Stimulated activated CD4-positive, alpha-beta T cell treated with anti-CD3 and anti-CD28 coated beads, Interleukin-15, amount 100 ng/mL, for 1 hour (primary cell): ENCODE measurements around the gene TNNT3.
"Not testable (repeated sequence)": the region's sequence is repeated elsewhere in the genome, so short reads cannot be mapped to it uniquely, and the experiment has no call there.

Source experiments
- DNase-seq, 2 donors: peaks; one replicate each; pipeline ENCODE4 v3.0.0-alpha.2; 2020; ENCODE audit warnings: low read depth in 1 of 2, low spot score in 1 of 2

Gene TNNT3

DNA sequence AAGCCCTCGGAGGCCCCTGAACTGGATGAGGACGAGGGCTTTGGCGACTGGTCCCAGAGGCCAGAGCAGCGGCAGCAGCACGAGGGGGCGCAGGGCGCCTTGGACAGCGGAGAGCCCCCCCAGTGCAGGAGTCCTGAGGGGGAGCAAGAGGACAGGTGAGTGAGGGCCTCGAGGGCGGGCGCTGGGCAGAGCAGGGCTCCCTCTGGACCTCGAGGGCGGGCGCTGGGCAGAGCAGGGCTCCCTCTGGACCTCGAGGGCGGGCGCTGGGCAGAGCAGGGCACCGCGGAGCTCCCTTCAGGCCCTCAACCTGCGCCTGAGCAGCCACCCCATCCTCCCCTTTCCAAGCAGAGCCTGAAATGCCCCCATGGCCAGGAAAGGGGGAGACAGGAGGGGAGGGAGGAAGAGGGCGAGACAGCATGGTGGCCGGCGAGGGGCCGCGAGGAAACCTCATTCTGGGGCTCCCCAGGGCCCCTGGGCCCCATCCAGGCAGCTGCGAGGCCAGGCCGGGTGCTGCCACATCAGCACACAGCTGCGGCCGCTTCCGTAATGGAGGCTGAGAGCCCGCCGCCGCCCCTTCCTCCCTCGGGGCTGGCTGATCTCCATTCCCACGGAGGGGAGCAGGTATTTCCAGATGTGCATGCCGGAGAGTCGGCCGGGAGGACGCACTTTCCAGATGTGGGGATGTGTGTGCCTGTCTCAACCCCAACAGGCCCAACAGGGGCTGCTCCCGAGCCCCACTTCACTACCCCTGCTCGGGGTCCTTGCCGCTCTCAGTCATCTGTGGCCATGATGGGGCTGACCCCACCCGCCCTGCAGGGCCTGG lies 37.9 kb upstream of the TNNT3 start:
- no peak for DNase-seq

- DNase-seq = peak; percentile 67 to 78
Measured at GRCh38 chr11:1882265-1883238, 37.0 kb upstream of the TNNT3 start.

- DNase-seq = no peak
Measured at GRCh38 chr11:1883346-1884302, 35.9 kb upstream of the TNNT3 start.

DNA sequence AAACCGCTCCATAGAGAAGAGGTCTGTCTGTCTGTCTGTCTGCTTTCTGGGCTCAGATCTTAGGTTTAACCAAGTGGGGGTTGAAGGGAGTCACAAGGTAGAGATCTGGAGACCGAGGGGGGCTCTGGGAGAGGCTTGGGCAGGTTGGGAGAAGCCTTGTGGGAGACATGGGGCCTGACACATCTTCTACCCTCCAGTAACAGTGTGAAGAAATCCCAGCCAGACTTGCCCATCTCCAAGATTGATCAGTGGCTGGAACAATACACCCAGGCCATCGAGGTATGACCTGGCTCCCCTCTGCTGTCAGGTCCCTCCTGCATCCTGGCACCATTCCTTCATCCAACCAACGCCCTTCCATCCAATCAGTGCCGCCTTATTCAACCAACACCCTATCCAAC lies 35.2 kb upstream of the TNNT3 start:
- no peak for DNase-seq

GRCh38 chr11:1886551-1886950 lies 33.0 kb upstream of the TNNT3 start:
- not testable (repeated sequence) for DNase-seq

DNA sequence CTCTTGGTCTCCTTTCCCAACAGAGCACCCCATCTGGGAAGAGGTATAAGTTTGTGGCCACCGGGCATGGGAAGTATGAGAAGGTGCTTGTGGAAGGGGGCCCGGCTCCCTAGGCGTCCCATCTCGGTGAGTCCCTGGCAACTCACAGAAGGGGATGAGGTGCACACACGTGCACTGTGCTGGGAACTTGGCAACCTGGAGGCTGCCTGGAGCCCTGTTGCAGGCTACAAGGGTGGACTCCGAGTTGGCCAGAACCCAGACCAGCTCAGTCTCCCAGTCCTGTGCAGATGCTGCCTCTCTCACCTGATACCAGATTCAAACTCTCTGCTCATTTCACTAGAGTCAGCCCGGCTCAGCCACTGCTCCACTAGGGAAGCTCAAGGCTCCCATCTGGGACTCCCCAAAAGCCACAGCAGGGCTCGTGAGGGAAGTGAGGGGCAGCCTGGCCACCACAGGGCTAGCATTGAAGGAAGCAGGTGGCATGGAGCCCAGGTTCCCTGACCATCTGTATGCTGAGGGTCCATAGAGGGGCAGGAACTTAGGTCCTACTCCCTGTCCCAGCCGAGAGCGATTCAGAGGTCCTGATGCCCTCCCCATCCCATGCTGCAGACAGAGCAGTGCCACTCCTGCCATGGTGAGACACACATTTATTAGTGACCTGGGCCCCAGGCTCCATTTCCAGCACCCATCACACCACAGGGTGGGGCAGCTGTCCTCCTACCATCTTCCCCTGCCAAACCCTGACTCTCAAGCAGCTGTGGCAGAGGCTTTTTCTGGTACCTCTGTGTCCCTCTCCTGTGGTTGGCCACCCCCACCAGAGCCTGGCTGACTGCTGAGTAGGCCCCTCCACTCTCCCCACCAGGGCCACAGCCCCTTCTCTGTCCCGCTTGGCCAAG lies 31.8 kb upstream of the TNNT3 start:
- DNase-seq = no peak

- no peak for DNase-seq
Measured at GRCh38 chr11:1888347-1888753, 31.2 kb upstream of the TNNT3 start.

DNA sequence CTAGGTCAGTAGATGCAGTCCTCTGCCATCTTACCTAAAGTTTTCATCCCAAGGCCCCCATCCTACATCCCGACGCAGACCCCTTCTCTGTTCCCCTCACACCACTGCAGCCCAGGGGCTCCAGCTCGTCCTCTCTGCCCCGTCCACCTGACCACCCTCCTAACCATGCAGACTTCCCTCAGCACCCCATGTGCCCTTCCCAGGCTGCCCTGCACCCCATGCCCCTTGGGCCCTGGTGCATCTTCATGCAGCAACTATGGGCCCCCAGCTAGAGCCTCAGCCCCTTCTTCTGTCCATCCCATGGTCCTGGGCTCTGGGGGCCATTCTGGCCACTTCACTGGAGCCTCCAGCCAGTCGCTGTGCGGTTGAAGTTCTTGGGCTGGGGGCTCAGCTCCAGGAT lies 30.7 kb upstream of the TNNT3 start:
- no peak for DNase-seq

DNA sequence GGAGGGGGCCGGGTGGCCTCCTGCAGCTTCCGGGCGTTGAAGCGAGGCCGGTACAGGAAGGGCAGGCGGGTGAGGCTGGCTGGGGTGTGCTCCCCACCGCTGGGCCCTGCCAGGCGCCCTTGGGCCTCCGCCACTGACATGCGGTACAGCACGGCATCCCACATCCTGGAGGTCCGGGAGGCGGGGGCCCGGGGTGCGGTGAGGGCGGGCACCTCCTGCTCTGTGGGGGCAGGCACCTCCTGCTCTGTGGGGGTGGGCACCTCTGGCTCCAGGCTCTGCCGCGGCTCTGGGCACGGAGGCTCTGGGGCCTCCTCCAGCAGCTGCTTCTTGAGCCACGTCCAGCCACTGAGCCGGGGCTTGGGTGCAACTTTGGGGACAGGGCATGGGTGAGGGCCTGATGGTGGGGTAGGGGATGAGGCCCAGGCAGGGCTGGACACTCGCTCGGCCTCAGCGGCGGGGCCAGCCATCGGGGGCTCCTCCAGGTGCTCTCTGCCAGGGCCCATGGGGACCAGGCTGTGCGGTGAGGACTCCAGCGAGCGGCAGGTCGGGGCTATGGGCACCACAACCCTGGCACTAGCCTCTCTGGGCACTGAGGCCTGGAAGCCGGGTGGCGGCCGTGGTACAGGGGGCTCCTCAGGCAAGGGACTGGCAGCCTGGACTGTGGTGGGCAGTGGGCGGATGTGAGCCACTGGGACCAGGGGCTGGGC lies 30.1 kb upstream of the TNNT3 start:
- peak; percentile 45 to 46 for DNase-seq

GRCh38 chr11:1889941-1890855 lies 29.3 kb upstream of the TNNT3 start:
- DNase-seq = no peak

DNA sequence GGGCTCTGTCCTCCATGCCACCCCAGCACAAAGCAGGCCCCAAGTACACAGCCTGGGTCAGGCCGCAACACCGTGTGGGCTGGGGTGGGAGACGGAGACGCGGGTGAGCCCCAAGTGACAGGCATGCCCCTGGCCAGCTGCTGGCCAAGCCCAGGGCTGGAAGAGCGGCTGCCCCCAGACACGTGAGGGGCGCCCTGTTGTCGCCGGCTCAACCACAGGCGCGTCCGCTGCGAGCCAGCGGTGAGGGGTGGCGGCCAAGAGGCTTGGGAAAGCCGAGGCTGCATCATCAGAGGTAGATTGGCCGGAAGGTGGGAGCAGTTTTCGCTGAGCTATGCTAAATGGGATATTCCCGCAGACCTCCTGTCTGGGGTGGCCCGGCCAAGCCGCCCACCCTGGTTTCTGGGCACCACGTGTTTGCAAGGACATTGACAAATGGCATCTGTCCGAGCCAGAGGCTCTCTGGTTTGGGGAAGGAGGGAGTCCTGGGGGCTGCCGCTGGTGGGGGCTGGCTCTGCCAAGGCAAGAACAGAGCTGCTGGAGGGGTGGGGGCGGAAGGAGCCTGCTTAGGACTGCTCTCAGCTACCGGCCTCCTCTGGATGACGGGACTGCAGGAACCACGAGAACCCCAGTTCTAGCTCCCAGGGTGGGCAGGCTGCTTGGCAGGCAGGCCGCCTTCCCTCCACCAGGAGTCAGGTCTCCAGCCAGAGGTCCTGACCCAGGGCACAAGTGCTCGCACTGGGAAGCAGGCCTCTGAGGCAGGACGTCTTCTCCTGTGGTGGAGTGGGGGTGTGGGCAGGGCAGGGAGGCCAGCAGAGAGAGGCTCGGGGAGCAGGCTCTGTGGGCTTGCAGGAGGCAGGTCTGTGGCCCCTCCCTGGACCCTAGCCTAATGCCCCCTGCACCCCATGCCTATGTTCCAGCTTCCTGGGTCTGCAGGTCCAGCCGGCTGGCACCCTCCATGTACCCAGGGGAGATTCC lies 28.4 kb upstream of the TNNT3 start:
- no peak for DNase-seq

DNA sequence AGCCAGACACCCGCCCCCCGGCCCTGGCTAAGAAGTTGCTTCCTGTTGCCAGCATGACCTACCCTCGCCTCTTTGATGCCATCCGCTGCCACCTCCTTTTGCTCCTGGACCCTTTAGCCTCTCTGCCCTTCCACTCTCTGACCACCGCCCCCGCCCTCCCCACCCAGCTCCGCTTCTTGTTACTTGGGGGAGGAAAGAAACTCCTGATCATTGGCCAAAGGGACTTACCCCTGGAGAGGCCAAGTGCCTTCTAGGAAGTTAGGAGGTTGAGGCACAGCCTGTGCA lies 27.7 kb upstream of the TNNT3 start, which contains the start of gene PRR33:
Gene PRR33, minus strand, starts transcription at position 65 of the 285 bp plus-strand sequence. CDS start 1,311 bp downstream, outside the sequence.
- no peak for DNase-seq

GRCh38 chr11:1892116-1892515 lies 27.4 kb upstream of the TNNT3 start:
- no peak for DNase-seq

GRCh38 chr11:1892558-1892957 lies 26.9 kb upstream of the TNNT3 start:
- no peak for DNase-seq

DNA sequence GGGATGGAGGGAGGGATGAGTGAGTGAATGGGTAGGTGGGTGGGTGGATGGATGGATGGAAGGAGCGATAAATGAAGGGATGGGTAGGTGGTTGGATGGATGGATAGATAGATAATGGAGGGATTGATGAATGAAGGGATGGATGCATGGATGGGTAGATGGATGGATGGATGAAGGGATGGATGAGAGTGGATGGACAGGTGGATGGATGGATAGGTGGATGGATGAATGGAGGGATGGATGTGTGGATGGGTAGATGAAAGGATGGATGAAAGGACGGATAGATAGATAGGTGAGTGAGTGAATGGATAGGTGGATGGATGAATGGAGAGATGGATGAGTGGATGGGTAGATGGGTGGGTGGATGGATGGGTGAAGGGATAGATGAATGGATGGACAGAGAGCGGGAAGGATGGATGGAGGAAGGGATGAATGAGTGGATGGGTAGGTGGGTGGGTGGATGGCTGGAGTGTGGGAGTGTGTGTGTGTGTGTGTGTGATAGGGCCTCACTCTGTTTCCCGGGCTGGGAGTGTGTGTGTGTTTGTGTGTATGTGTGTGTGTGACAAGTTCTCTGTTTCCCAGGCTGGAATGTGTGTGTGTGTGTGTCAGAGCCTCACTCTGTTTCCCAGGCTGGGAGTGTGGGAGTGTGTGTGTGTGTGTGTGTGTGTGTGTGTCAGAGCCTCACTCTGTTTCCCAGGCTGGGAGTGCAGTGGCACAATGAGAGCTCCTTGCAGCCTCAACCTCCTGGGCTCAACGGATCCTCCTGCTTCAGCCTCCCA lies 25.7 kb upstream of the TNNT3 start:
- no peak for DNase-seq

DNA sequence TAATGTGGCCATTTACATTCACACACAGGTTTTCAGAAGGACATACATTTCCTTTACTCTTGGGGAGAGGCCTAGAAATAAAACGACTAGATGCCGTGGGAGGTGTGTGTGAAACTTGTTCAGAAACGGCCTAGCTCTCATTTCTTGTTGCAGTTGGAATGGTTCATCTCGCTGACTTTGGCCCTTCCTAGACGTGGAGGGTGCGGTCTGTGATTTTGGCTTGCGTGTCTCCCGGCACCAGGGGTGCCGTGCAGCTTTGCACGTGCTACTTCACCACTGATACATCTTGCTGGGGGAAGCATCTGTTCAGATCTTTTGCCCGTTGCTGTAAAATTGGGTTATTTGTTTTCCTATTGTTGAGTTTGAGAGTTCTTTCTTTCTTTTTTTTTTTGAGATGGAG lies 24.7 kb upstream of the TNNT3 start:
- DNase-seq = no peak
